Panc1 (cell line): ENCODE results near the gene LRRD1. TPM values are rescaled to one million over a fixed set of nuclear protein-coding genes. Genes with fewer than 3 reads are reported as not detected.

Experiments used
- ATAC-seq: fragments of 200-7000 bp; cut with Tn5 transposase; 2 replicates; pipeline ENCODE4 v1.9.1; 2020; ENCODE audit warnings: mild to moderate bottlenecking, moderate library complexity
- BruUV-seq: library from RNA; stranded (reverse); fragments of 400-500 nt; replicated peaks from 2 replicates; lab custom pipeline; 2021; lab: Mats Ljungman, UMichigan
- CTCF ChIA-PET: fragments of 300-600 bp; sonication (Branson Sonifier 250); formaldehyde crosslinking; loops from one replicate; lab custom pipeline; 2022; ENCODE audit warnings: antibody characterized with exemption; lab: Charles Lee
- POLR2A ChIA-PET: fragments of 300-600 bp; sonication (Branson Sonifier 250); formaldehyde crosslinking; loops from one replicate; lab custom pipeline; 2022; ENCODE audit warnings: antibody characterized with exemption; lab: Charles Lee
- DNase-seq: peaks from one replicate; pipeline ENCODE4 v3.0.0-alpha.2; 2010; ENCODE audit warnings: low read depth, low spot score
- H3K27ac ChIP-seq: 2 replicates; pipeline ENCODE4 v1.5.1; 2011; ENCODE audit warnings: mild to moderate bottlenecking, low read length, inconsistent platforms
- H3K27me3 ChIP-seq: fragments of 200-500 bp; sonication (Bioruptor generic); 2 replicates; pipeline ENCODE4 v1.6.0; 2014; ENCODE audit warnings: low read length, inconsistent platforms; ENCODE audit not compliant: control insufficient read depth, insufficient read depth
- H3K36me3 ChIP-seq: fragments of 200-500 bp; sonication (Bioruptor generic); 2 replicates; pipeline ENCODE4 v1.5.1; 2014; ENCODE audit warnings: inconsistent platforms, mild to moderate bottlenecking, low read length, moderate library complexity; ENCODE audit not compliant: control insufficient read depth, insufficient read depth
- H3K4me1 ChIP-seq: 2 replicates; pipeline ENCODE4 v1.5.1; 2011; ENCODE audit warnings: inconsistent platforms, mild to moderate bottlenecking, low read length, moderate library complexity; ENCODE audit not compliant: control insufficient read depth, insufficient read depth
- H3K4me3 ChIP-seq, 2 experiments: 2 replicates each; pipeline ENCODE4 v1.5.1; 2011 to 2012; ENCODE audit warnings: low read depth in 2 of 2, low read length in 2 of 2, mild to moderate bottlenecking in 2 of 2, inconsistent platforms in 1 of 2, moderate library complexity in 1 of 2
- H3K9me3 ChIP-seq: fragments of 200-500 bp; sonication (Bioruptor generic); 2 replicates; pipeline ENCODE4 v1.5.1; 2014; ENCODE audit warnings: low read depth, mild to moderate bottlenecking, inconsistent platforms, low read length, moderate library complexity; ENCODE audit not compliant: control insufficient read depth, insufficient read depth
- CTCF ChIP-seq: fragments of 450-650 bp; IDR thresholded peaks from 2 replicates; pipeline ENCODE4 v1.5.1; 2017; ENCODE audit warnings: mild to moderate bottlenecking
- POLR2AphosphoS5 ChIP-seq: IDR thresholded peaks from 2 replicates; pipeline ENCODE4 v1.6.1; 2012; ENCODE audit warnings: mild to moderate bottlenecking, low read depth, low read length, moderate library complexity
- SIN3A ChIP-seq: IDR thresholded peaks from 2 replicates; pipeline ENCODE4 v1.6.1; 2012; ENCODE audit warnings: low read depth, mild to moderate bottlenecking, low read length, moderate library complexity, borderline replicate concordance; ENCODE audit not compliant: insufficient read depth
- TCF7L2 ChIP-seq: IDR thresholded peaks from 2 replicates; pipeline ENCODE4 v1.6.1; 2011; ENCODE audit warnings: mild to moderate bottlenecking, low read depth, low read length, inconsistent platforms
- in situ Hi-C: cut with HindIII; loops from 2 replicates; pipeline ENCODE4 v1.10.0; 2016; ENCODE audit warnings: low sequenced_read_pairs, low pct_unique_long_range_greater_than_20kb
- intact Hi-C: fragments of 100-400 bp; cut with micrococcal nuclease; formaldehyde crosslinking; loops from one replicate; pipeline ENCODE4 v1.10.0; 2022; ENCODE audit not compliant: unreplicated experiment
- total RNA-seq: library from RNA; stranded (reverse); gene quantifications from one replicate; pipeline ENCODE4 v1.2.1, GENCODE V29; 2021; ENCODE audit not compliant: unreplicated experiment
- TF ChIP-seq, protein P1 (sequence below), 2 experiments: IDR thresholded peaks; 2 replicates each; pipeline ENCODE4 v1.6.1; 2011 to 2012; ENCODE audit warnings: low read depth in 2 of 2, control low read depth in 1 of 2, low read length in 1 of 2, mild to moderate bottlenecking in 1 of 2, moderate library complexity in 1 of 2; ENCODE audit not compliant: insufficient read depth in 1 of 2

Gene LRRD1
- total RNA-seq, 1 experiment from 2014 or later, result 0.05 TPM

DNA sequence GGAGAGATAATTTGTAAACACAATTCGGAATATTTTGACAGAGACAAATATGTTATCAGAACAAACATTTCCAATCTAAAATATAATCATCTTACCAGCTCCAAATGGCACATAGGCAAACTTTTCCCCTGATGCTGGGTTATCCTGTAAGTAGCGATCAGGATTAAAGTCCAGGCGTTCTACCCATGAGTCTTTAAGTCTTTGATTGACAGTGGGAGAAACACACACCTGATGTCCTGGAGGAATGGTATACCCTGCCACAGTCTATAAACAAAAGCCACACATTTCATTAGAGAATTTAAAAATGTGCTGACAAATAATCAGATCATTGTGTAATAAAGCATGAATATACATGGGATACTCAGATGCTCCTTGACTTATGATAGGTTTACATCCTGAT, 62.0 kb downstream of the LRRD1 start:
- no peaks in the 10 kb centered on the region for H3K4me1 ChIP-seq
- ATAC-seq, result no peak
- TF ChIP-seq CTCF (no peak), POLR2AphosphoS5 (no peak), TCF7L2 (no peak), SIN3A (no peak)
- TF ChIP-seq, protein P1, sequence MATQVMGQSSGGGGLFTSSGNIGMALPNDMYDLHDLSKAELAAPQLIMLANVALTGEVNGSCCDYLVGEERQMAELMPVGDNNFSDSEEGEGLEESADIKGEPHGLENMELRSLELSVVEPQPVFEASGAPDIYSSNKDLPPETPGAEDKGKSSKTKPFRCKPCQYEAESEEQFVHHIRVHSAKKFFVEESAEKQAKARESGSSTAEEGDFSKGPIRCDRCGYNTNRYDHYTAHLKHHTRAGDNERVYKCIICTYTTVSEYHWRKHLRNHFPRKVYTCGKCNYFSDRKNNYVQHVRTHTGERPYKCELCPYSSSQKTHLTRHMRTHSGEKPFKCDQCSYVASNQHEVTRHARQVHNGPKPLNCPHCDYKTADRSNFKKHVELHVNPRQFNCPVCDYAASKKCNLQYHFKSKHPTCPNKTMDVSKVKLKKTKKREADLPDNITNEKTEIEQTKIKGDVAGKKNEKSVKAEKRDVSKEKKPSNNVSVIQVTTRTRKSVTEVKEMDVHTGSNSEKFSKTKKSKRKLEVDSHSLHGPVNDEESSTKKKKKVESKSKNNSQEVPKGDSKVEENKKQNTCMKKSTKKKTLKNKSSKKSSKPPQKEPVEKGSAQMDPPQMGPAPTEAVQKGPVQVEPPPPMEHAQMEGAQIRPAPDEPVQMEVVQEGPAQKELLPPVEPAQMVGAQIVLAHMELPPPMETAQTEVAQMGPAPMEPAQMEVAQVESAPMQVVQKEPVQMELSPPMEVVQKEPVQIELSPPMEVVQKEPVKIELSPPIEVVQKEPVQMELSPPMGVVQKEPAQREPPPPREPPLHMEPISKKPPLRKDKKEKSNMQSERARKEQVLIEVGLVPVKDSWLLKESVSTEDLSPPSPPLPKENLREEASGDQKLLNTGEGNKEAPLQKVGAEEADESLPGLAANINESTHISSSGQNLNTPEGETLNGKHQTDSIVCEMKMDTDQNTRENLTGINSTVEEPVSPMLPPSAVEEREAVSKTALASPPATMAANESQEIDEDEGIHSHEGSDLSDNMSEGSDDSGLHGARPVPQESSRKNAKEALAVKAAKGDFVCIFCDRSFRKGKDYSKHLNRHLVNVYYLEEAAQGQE (IDR thresholded peaks at IDR 0.05; ENCODE audit: insufficient read depth in 1 of 2, low read depth in 2 of 2, low read length in 1 of 2), result no peak
- intact Hi-C loops, result no loop called here
- no peak overlapping the region for H3K4me3 ChIP-seq
- DNase-seq, result no peak
- in situ Hi-C loops, result no loop called here
- ChIA-PET POLR2A (no interaction called here), CTCF (no interaction called here)
- BruUV-seq, result no TSS peak
- H3K36me3 ChIP-seq, result peaks cover 12% of the 10 kb centered on the region
- H3K27ac ChIP-seq, result no peak overlapping the region
- no peaks in the 10 kb centered on the region for H3K27me3 ChIP-seq
- no peaks in the 10 kb centered on the region for H3K9me3 ChIP-seq

- no TSS peak for BruUV-seq
- Histone ChIP-seq H3K27me3 (no peaks in the 10 kb centered on the region), H3K4me3 (no peak overlapping the region), H3K4me1 (no peaks in the 10 kb centered on the region), H3K9me3 (no peaks in the 10 kb centered on the region), H3K36me3 (peaks cover 12% of the 10 kb centered on the region), H3K27ac (no peak overlapping the region)
- in situ Hi-C loops (no loop called here), intact Hi-C loops (no loop called here)
- ChIA-PET CTCF (no interaction called here), POLR2A (interaction anchor here (0.7 kb wide), 1 partner anchor 18 kb away, joined by 4 read pairs; the partner anchor contains the start of gene CYP51A1)
- DNase-seq, result no peak
- TF ChIP-seq, protein P1 (IDR thresholded peaks at IDR 0.05; ENCODE audit: insufficient read depth in 1 of 2, low read depth in 2 of 2, low read length in 1 of 2), result no peak
- TF ChIP-seq SIN3A (no peak), CTCF (no peak), TCF7L2 (no peak), POLR2AphosphoS5 (no peak)
- ATAC-seq, result no peak
Measured at GRCh38 chr7:92115821-92116220, 63.1 kb downstream of the LRRD1 start.
